HepG2 (cell line): ENCODE measurements around the gene PHKG1. TPM values are rescaled to one million over a fixed set of nuclear protein-coding genes. Genes with fewer than 3 reads are reported as not detected.
A peak's percentile ranks its signal among the peaks of the same experiment; 100 is the strongest.

ENCODE experiments used
- CBFB ChIP-seq: sonication (generic); formaldehyde crosslinking; IDR thresholded peaks from 2 replicates; pipeline ENCODE4 v1.4.0; 2020; ENCODE audit warnings: missing genetic modification reagents
- GTF3A ChIP-seq: sonication (generic); formaldehyde crosslinking; conservative IDR thresholded peaks from 2 replicates; pipeline ENCODE4 v1.4.0; 2020; ENCODE audit warnings: mild to moderate bottlenecking, missing genetic modification reagents
- NFKBIZ ChIP-seq: IDR thresholded peaks from 2 replicates; pipeline ENCODE4 v1.6.1; 2018; ENCODE audit warnings: missing genetic modification reagents, missing compliant biosample characterization
- ZFYVE20 ChIP-seq: sonication (generic); formaldehyde crosslinking; IDR thresholded peaks from 2 replicates; pipeline ENCODE4 v1.8.0; 2023; ENCODE audit warnings: low read depth, mild to moderate bottlenecking, moderate library complexity, missing genetic modification reagents, borderline replicate concordance
- ZNF382 ChIP-seq: sonication (generic); formaldehyde crosslinking; IDR thresholded peaks from 2 replicates; pipeline ENCODE4 v1.5.0; 2020; ENCODE audit warnings: missing genetic modification reagents, mild to moderate bottlenecking, borderline replicate concordance
- ZNF484 ChIP-seq: sonication (generic); formaldehyde crosslinking; IDR thresholded peaks from 2 replicates; pipeline ENCODE4 v1.5.1; 2020; ENCODE audit warnings: mild to moderate bottlenecking, low read depth, missing genetic modification reagents, borderline replicate concordance
- ZNF768 ChIP-seq: sonication (generic); formaldehyde crosslinking; IDR thresholded peaks from 2 replicates; pipeline ENCODE4 v1.4.0; 2020; ENCODE audit warnings: missing genetic modification reagents
- polyA plus RNA-seq, 8 experiments: library from polyadenylated mRNA; depleted of rRNA in 3 of 8; stranded (reverse) in 7 of 8; unstranded in 1 of 8; fragments of >200 nt; fragmentation: Illumina TruSeq in 4 of 8; extraction: Trizol in 4 of 8; gene quantifications; 2 replicates each; pipeline versions ENCODE4 v1.2.1 to v1.2.3, GENCODE V29; 2011 to 2016; ENCODE audit warnings: low read depth in 4 of 8, missing spikeins in 1 of 8, mixed read lengths in 1 of 8; ENCODE audit not compliant: insufficient read depth in 1 of 8
- total RNA-seq, 5 experiments: library from RNA; depleted of rRNA; stranded (reverse); fragments of >200 nt; fragmentation: Illumina TruSeq; extraction: Trizol; gene quantifications; 2 replicates each; pipeline ENCODE4 v1.2.3, GENCODE V29; 2016; ENCODE audit warnings: low read depth in 1 of 5
- TF ChIP-seq, protein P1 (sequence below): sonication (generic); formaldehyde crosslinking; IDR thresholded peaks from 2 replicates; pipeline ENCODE4 v1.4.0; 2020; ENCODE audit warnings: mild to moderate bottlenecking, missing genetic modification reagents
- TF ChIP-seq, protein P2 (sequence below): sonication (generic); formaldehyde crosslinking; IDR thresholded peaks from 2 replicates; pipeline ENCODE4 v1.4.0; 2020; ENCODE audit warnings: missing genetic modification reagents, borderline replicate concordance
- TF ChIP-seq, protein P3 (sequence below): sonication (generic); formaldehyde crosslinking; IDR thresholded peaks from 2 replicates; pipeline ENCODE4 v1.5.0; 2020; ENCODE audit warnings: missing genetic modification reagents
- TF ChIP-seq, protein P4 (sequence below): sonication (generic); formaldehyde crosslinking; conservative IDR thresholded peaks from 2 replicates; pipeline ENCODE4 v1.8.0; 2022; ENCODE audit warnings: low read depth, missing genetic modification reagents
- TF ChIP-seq, protein P5 (sequence below): sonication (generic); formaldehyde crosslinking; IDR thresholded peaks from 2 replicates; pipeline ENCODE4 v1.5.1; 2020; ENCODE audit warnings: mild to moderate bottlenecking, missing genetic modification reagents

Gene PHKG1
- total and polyA plus RNA-seq, 2 of the 13 experiments (the other 11 are each of a cell fraction or from before 2014, with no cell fraction given), result 0.44 to 0.71 TPM

DNA sequence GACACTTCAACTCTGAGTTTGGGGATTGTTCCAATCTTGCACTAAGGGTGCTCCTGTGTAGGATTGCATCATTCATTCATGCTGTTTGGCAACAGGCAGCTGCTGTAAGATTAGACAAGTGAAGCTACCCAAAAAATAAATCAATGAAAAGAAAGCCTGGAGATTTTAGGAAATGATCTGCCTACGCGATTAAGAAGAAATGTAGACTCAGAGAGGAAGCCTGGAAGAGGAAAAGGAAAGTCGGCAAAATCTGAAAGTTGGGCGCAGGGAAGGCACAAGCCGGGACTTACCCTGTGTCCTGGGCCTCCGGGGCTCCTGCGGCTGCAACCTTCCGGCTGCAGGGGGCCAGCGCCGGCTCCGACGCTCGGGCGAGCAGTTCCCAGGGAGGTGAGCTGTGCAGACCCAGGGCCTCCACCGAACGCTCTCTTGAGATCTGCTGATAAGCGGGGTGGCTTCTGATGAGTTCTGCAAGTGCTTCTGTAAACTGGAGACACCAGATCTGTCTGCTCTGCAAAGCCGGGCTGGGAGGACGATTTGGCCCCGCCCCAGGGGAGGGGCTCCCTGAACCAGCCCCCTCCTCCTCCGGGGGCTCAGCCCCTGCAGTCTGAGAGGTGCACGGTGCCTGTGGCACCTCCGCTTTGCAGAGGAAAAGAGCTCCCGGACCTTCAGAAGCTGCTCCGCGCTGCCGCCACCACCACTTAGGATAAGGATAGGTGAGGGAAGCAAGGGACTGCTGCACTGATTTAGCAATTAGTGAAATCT lies 58.9 kb downstream of the PHKG1 start (continued):
- TF ChIP-seq, protein P1, sequence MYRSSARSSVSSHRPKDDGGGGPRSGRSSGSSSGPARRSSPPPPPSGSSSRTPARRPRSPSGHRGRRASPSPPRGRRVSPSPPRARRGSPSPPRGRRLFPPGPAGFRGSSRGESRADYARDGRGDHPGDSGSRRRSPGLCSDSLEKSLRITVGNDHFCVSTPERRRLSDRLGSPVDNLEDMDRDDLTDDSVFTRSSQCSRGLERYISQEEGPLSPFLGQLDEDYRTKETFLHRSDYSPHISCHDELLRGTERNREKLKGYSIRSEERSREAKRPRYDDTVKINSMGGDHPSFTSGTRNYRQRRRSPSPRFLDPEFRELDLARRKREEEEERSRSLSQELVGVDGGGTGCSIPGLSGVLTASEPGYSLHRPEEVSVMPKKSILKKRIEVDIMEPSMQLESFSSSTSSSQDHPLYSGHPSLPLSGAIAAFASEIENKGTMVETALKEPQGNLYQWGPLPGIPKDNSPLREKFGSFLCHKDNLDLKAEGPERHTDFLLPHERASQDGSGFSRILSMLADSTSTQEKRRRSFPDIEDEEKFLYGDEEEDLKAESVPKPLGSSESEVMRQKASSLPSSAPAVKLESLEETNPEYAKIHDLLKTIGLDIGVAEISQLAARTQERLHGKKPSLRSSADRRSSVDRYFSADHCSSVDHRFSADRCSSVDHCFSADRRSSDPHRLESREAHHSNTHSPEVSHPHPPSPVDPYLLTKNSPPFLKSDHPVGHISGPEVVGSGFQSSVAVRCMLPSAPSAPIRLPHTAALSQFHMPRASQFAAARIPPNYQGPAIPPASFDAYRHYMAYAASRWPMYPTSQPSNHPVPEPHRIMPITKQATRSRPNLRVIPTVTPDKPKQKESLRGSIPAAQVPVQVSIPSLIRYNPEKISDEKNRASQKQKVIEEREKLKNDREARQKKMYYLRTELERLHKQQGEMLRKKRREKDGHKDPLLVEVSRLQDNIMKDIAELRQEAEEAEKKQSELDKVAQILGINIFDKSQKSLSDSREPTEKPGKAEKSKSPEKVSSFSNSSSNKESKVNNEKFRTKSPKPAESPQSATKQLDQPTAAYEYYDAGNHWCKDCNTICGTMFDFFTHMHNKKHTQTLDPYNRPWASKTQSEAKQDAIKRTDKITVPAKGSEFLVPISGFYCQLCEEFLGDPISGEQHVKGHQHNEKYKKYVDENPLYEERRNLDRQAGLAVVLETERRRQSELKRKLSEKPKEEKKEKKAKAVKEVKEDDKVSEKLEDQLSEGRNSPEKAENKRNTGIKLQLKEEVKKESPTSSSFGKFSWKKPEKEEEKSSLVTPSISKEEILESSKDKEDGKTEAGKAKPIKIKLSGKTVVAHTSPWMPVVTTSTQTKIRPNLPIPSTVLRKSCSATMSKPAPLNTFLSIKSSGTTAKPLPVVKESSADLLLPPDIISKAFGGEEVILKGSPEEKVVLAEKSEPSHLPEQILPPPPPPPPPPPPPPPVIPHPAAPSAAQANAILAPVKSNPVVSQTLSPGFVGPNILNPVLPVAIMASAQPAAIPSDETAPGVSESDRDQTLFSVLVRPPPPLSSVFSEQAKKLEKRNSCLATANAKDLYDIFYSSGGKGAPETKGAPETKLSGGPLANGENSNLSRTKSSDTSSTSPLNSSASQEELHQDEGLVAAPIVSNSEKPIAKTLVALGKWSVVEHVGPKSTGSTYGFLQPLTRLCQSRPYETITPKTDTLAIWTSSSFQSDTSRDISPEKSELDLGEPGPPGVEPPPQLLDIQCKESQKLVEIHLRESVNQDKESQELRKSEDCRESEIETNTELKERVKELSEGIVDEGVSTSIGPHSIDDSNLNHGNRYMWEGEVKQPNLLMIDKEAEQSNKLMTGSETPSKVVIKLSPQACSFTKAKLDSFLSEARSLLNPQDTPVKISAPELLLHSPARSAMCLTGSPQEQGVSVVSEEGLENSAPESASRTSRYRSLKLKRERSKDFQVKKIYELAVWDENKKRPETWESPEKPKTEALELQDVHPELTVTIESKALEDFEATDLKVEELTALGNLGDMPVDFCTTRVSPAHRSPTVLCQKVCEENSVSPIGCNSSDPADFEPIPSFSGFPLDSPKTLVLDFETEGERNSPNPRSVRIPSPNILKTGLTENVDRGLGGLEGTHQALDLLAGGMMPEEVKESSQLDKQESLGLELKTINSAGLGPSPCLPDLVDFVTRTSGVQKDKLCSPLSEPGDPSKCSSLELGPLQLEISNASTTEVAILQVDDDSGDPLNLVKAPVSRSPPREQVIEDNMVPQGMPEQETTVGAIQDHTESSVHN (CRISPR knock-in tag), result no peak
- TF ChIP-seq ZNF382 (no peak), ZNF768 (CRISPR knock-in tag) (no peak; the same call in 1 of the 2 replicates), GTF3A (CRISPR knock-in tag) (no peak), ZNF484 (CRISPR knock-in tag) (no peak), NFKBIZ (CRISPR knock-in tag) (0 out of 2 replicates have a peak, but pooled peaks have one; percentile 37), ZFYVE20 (no peak), CBFB (CRISPR knock-in tag) (no peak)
- TF ChIP-seq, protein P2, sequence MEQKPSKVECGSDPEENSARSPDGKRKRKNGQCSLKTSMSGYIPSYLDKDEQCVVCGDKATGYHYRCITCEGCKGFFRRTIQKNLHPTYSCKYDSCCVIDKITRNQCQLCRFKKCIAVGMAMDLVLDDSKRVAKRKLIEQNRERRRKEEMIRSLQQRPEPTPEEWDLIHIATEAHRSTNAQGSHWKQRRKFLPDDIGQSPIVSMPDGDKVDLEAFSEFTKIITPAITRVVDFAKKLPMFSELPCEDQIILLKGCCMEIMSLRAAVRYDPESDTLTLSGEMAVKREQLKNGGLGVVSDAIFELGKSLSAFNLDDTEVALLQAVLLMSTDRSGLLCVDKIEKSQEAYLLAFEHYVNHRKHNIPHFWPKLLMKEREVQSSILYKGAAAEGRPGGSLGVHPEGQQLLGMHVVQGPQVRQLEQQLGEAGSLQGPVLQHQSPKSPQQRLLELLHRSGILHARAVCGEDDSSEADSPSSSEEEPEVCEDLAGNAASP, result peak; percentile 49; the same call in 1 of the 2 replicates
- TF ChIP-seq, protein P3, sequence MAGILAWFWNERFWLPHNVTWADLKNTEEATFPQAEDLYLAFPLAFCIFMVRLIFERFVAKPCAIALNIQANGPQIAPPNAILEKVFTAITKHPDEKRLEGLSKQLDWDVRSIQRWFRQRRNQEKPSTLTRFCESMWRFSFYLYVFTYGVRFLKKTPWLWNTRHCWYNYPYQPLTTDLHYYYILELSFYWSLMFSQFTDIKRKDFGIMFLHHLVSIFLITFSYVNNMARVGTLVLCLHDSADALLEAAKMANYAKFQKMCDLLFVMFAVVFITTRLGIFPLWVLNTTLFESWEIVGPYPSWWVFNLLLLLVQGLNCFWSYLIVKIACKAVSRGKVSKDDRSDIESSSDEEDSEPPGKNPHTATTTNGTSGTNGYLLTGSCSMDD (CRISPR knock-in tag), result no peak
- TF ChIP-seq, protein P4, sequence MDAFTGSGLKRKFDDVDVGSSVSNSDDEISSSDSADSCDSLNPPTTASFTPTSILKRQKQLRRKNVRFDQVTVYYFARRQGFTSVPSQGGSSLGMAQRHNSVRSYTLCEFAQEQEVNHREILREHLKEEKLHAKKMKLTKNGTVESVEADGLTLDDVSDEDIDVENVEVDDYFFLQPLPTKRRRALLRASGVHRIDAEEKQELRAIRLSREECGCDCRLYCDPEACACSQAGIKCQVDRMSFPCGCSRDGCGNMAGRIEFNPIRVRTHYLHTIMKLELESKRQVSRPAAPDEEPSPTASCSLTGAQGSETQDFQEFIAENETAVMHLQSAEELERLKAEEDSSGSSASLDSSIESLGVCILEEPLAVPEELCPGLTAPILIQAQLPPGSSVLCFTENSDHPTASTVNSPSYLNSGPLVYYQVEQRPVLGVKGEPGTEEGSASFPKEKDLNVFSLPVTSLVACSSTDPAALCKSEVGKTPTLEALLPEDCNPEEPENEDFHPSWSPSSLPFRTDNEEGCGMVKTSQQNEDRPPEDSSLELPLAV (CRISPR knock-in tag), result no peak
- TF ChIP-seq, protein P5, sequence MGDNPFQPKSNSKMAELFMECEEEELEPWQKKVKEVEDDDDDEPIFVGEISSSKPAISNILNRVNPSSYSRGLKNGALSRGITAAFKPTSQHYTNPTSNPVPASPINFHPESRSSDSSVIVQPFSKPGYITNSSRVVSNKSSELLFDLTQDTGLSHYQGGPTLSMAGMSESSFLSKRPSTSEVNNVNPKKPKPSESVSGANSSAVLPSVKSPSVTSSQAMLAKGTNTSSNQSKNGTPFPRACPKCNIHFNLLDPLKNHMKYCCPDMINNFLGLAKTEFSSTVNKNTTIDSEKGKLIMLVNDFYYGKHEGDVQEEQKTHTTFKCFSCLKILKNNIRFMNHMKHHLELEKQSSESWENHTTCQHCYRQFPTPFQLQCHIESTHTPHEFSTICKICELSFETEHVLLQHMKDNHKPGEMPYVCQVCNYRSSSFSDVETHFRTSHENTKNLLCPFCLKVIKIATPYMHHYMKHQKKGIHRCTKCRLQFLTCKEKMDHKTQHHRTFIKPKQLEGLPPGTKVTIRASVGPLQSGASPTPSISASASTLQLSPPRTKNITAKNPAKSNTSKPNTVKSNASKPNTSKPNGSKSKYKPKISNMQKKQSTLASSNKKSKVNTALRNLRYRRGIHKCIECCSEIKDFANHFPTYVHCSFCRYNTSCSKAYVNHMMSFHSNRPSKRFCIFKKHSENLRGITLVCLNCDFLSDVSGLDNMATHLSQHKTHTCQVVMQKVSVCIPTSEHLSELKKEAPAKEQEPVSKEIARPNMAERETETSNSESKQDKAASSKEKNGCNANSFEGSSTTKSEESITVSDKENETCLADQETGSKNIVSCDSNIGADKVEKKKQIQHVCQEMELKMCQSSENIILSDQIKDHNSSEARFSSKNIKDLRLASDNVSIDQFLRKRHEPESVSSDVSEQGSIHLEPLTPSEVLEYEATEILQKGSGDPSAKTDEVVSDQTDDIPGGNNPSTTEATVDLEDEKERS (CRISPR knock-in tag), result no peak
